ENCODE results near the gene NRAS.

The NRAS gene

GRCh38 chr1:114716304-114717170 is at the start of gene NRAS:
NRAS (minus strand) TSS chr1:114716771; CDS start chr1:114716160, 611 bp downstream.
- H3K4me3 ChIP-seq (ENCODE audit: low read length): peak within 1 kb of the TSS; percentile 68
- TF ChIP-seq CTCF (conservative IDR thresholded peaks at IDR 0.05; ENCODE audit: low read length): no peak
- DNase-seq (ENCODE audit: low read depth): peak; percentile 89

- TF ChIP-seq CTCF (conservative IDR thresholded peaks at IDR 0.05; ENCODE audit: low read length): peak; percentile 6; the same call in 1 of the 2 replicates
- H3K4me3 ChIP-seq (ENCODE audit: low read length): no peak overlapping the region
- no peak for DNase-seq (ENCODE audit: low read depth)
Measured at GRCh38 chr1:114764689-114765088, 48.1 kb upstream of the NRAS start.

GRCh38 chr1:114758256-114758832 is 41.8 kb upstream of the NRAS start:
- no peak for TF ChIP-seq CTCF (conservative IDR thresholded peaks at IDR 0.05; ENCODE audit: low read length)
- DNase-seq (ENCODE audit: low read depth): no peak
- H3K4me3 ChIP-seq (ENCODE audit: low read length): peak overlapping the region; percentile 100

GRCh38 chr1:114757455-114758255 is 41.1 kb upstream of the NRAS start, which contains the start of gene CSDE1:
CSDE1 (minus strand) TSS chr1:114757984; CDS start chr1:114739890, 18,094 bp downstream.
- TF ChIP-seq CTCF (conservative IDR thresholded peaks at IDR 0.05; ENCODE audit: low read length): peak; percentile 60
- peak; percentile 99 for DNase-seq (ENCODE audit: low read depth)
- peak within 1 kb of the TSS; percentile 100 for H3K4me3 ChIP-seq (ENCODE audit: low read length)

- peak; percentile 60 for DNase-seq (ENCODE audit: low read depth)
- TF ChIP-seq CTCF (conservative IDR thresholded peaks at IDR 0.05; ENCODE audit: low read length): no peak
- peak overlapping the region; percentile 100 for H3K4me3 ChIP-seq (ENCODE audit: low read length)
Measured at GRCh38 chr1:114756949-114757454, 40.4 kb upstream of the NRAS start.

- H3K4me3 ChIP-seq (ENCODE audit: low read length): peak overlapping the region; percentile 100
- no peak for TF ChIP-seq CTCF (conservative IDR thresholded peaks at IDR 0.05; ENCODE audit: low read length)
- no peak for DNase-seq (ENCODE audit: low read depth)
Measured at GRCh38 chr1:114756009-114756892, 39.7 kb upstream of the NRAS start.

Measured in AG10803 (cell line).